WTC11 (cell line): ENCODE data around the gene ICA1L. TPM values are rescaled to one million over a fixed set of nuclear protein-coding genes. Genes with fewer than 3 reads are reported as not detected.

ENCODE experiments used
- ATAC-seq: fragments of 200-7000 bp; cut with Tn5 transposase; 2 replicates; pipeline ENCODE4 v1.10.0; 2021; ENCODE audit warnings: mild to moderate bottlenecking, moderate library complexity
- CTCF ChIA-PET: fragments of 300-600 bp; sonication (Branson Sonifier 250); formaldehyde crosslinking; loops from one replicate; lab custom pipeline; 2021; ENCODE audit warnings: antibody characterized with exemption; lab: Charles Lee
- POLR2A ChIA-PET: fragments of 350-600 bp; sonication (Branson Sonifier 250); formaldehyde crosslinking; loops from one replicate; lab custom pipeline; 2021; ENCODE audit warnings: antibody characterized with exemption; lab: Charles Lee
- DNase-seq: peaks from one replicate; pipeline ENCODE4 v3.0.0; 2021; ENCODE audit warnings: low spot score
- H3K27ac Mint-ChIP-seq: 2 replicates; pipeline ENCODE4 v1.8.0; 2021; ENCODE audit warnings: mixed read lengths
- H3K27me3 Mint-ChIP-seq: 2 replicates; pipeline ENCODE4 v1.8.0; 2021; ENCODE audit warnings: low read depth, mild to moderate bottlenecking, moderate library complexity, mixed read lengths
- H3K36me3 Mint-ChIP-seq: 2 replicates; pipeline ENCODE4 v1.8.0; 2021; ENCODE audit warnings: mixed read lengths
- H3K4me1 Mint-ChIP-seq: 2 replicates; pipeline ENCODE4 v1.8.0; 2022; ENCODE audit warnings: mixed read lengths
- H3K4me3 Mint-ChIP-seq: 2 replicates; pipeline ENCODE4 v1.8.0; 2021; ENCODE audit warnings: mild to moderate bottlenecking, moderate library complexity, mixed read lengths
- H3K9me3 Mint-ChIP-seq: 2 replicates; pipeline ENCODE4 v1.8.0; 2021; ENCODE audit warnings: mixed read lengths
- CBFB ChIP-seq: sonication (generic); formaldehyde crosslinking; IDR thresholded peaks from 2 replicates; pipeline ENCODE4 v1.8.1; 2022; ENCODE audit warnings: mild to moderate bottlenecking, low read depth, missing genetic modification reagents
- GRHL2 ChIP-seq: fragments of 250-450 bp; sonication (Bioruptor Pico); IDR thresholded peaks from 2 replicates; pipeline ENCODE4 v1.8.0; 2022; ENCODE audit warnings: mild to moderate bottlenecking, moderate library complexity; ENCODE audit not compliant: insufficient replicate concordance, severe bottlenecking
- NFE2L1 ChIP-seq: sonication (generic); formaldehyde crosslinking; IDR thresholded peaks from 2 replicates; pipeline ENCODE4 v1.8.1; 2023; ENCODE audit warnings: missing genetic modification reagents
- NR1H2 ChIP-seq: sonication (generic); formaldehyde crosslinking; IDR thresholded peaks from 2 replicates; pipeline ENCODE4 v1.9.0; 2021; ENCODE audit warnings: mild to moderate bottlenecking, moderate library complexity, missing genetic modification reagents
- NR3C1 ChIP-seq: sonication (generic); formaldehyde crosslinking; conservative IDR thresholded peaks from 2 replicates; pipeline ENCODE4 v1.8.1; 2023; ENCODE audit warnings: low read depth, mild to moderate bottlenecking, missing genetic modification reagents
- PRRX2 ChIP-seq: fragments of 250-450 bp; sonication (Bioruptor Pico); IDR thresholded peaks from 2 replicates; pipeline ENCODE4 v1.8.0; 2021; ENCODE audit warnings: mild to moderate bottlenecking
- RORB ChIP-seq: fragments of 250-450 bp; sonication (Bioruptor Pico); IDR thresholded peaks from 2 replicates; pipeline ENCODE4 v1.9.0; 2021; ENCODE audit warnings: mild to moderate bottlenecking
- SMAD3 ChIP-seq: sonication (generic); formaldehyde crosslinking; IDR thresholded peaks from 2 replicates; pipeline ENCODE4 v1.8.0; 2022; ENCODE audit warnings: missing genetic modification reagents, mild to moderate bottlenecking, borderline replicate concordance
- TP53 ChIP-seq: sonication (generic); formaldehyde crosslinking; IDR thresholded peaks from 2 replicates; pipeline ENCODE4 v1.8.1; 2023; ENCODE audit warnings: mild to moderate bottlenecking, missing genetic modification reagents
- ZBTB21 ChIP-seq: sonication (generic); formaldehyde crosslinking; IDR thresholded peaks from 2 replicates; pipeline ENCODE4 v1.8.1; 2023; ENCODE audit warnings: mild to moderate bottlenecking, missing genetic modification reagents, borderline replicate concordance
- ZNF416 ChIP-seq: fragments of 250-450 bp; sonication (Bioruptor Pico); IDR thresholded peaks from 2 replicates; pipeline ENCODE4 v1.9.0; 2021; ENCODE audit warnings: mild to moderate bottlenecking, inconsistent platforms
- ZNF423 ChIP-seq: fragments of 250-450 bp; sonication (Bioruptor Pico); IDR thresholded peaks from 2 replicates; pipeline ENCODE4 v2.1.2; 2022; ENCODE audit warnings: mild to moderate bottlenecking, moderate library complexity
- total RNA-seq: library from RNA; stranded (reverse); gene quantifications from 3 replicates; pipeline ENCODE4 v1.2.3, GENCODE V29; 2021
- TF ChIP-seq, protein P1 (sequence below): sonication (generic); formaldehyde crosslinking; IDR thresholded peaks from 2 replicates; pipeline ENCODE4 v1.8.1; 2022; ENCODE audit warnings: low read depth, missing genetic modification reagents, borderline replicate concordance
- TF ChIP-seq, protein P2 (sequence below): sonication (generic); formaldehyde crosslinking; IDR thresholded peaks from 2 replicates; pipeline ENCODE4 v1.8.1; 2022; ENCODE audit warnings: mild to moderate bottlenecking, moderate library complexity, missing genetic modification reagents
- TF ChIP-seq, protein P3 (sequence below): fragments of 250-450 bp; sonication (Bioruptor Pico); IDR thresholded peaks from 2 replicates; pipeline ENCODE4 v2.1.2; 2022; ENCODE audit warnings: mild to moderate bottlenecking, moderate library complexity
- TF ChIP-seq, protein P4 (sequence below): sonication (generic); formaldehyde crosslinking; IDR thresholded peaks from 2 replicates; pipeline ENCODE4 v1.8.1; 2023; ENCODE audit warnings: mild to moderate bottlenecking, missing genetic modification reagents, moderate library complexity
- TF ChIP-seq, protein P5 (sequence below): fragments of 250-450 bp; sonication (Bioruptor Pico); conservative IDR thresholded peaks from 2 replicates; pipeline ENCODE4 v1.9.0; 2021; ENCODE audit warnings: mild to moderate bottlenecking
- TF ChIP-seq, protein P6 (sequence below): sonication (generic); formaldehyde crosslinking; IDR thresholded peaks from 2 replicates; pipeline ENCODE4 v1.8.0; 2022; ENCODE audit warnings: mild to moderate bottlenecking, missing genetic modification reagents
- TF ChIP-seq, protein P7 (sequence below): sonication (generic); formaldehyde crosslinking; IDR thresholded peaks from 2 replicates; pipeline ENCODE4 v1.8.0; 2022; ENCODE audit warnings: mild to moderate bottlenecking, missing genetic modification reagents
- TF ChIP-seq, protein P8 (sequence below): sonication (generic); formaldehyde crosslinking; IDR thresholded peaks from 2 replicates; pipeline ENCODE4 v1.8.1; 2023; ENCODE audit warnings: mild to moderate bottlenecking, missing genetic modification reagents, borderline replicate concordance

The ICA1L gene
- total RNA-seq, 1 experiment from 2014 or later: 3.1 TPM

DNA sequence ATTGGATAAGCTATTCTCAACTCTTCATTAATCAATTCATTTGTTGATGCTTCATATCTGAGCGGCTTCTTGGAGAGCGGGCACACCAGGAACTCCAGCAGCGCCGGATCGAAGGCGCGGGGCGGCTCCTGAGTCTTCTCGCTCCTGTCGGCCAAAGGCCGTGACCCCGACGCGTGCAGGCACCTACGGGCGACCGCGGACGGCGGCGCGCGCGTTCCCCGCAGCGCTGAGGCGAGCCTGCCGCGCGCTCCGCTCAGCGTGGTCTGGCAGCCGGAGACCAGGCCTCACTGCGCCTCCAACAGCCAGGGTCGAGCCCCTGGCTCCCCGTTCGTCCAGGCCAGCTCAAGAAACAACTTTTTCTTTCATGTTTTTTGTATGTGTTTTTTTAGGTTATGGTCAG is 97.5 kb downstream of the ICA1L start:
- DNase-seq: no peak
- CTCF ChIA-PET: no interaction called here
- H3K9me3 Mint-ChIP-seq: no peaks in the 10 kb centered on the region
- H3K27me3 Mint-ChIP-seq: no peaks in the 10 kb centered on the region
- no peak for ATAC-seq
- H3K27ac Mint-ChIP-seq: peak overlapping the region; percentile 25
- POLR2A ChIA-PET: no interaction called here
- peaks cover 10% of the 10 kb centered on the region for H3K36me3 Mint-ChIP-seq
- no peak for TF ChIP-seq ZNF416 (CRISPR knock-in tag)
- no peak for TF ChIP-seq NR3C1
- TF ChIP-seq, protein P1, sequence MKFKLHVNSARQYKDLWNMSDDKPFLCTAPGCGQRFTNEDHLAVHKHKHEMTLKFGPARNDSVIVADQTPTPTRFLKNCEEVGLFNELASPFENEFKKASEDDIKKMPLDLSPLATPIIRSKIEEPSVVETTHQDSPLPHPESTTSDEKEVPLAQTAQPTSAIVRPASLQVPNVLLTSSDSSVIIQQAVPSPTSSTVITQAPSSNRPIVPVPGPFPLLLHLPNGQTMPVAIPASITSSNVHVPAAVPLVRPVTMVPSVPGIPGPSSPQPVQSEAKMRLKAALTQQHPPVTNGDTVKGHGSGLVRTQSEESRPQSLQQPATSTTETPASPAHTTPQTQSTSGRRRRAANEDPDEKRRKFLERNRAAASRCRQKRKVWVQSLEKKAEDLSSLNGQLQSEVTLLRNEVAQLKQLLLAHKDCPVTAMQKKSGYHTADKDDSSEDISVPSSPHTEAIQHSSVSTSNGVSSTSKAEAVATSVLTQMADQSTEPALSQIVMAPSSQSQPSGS (CRISPR knock-in tag): no peak
- TF ChIP-seq, protein P2, sequence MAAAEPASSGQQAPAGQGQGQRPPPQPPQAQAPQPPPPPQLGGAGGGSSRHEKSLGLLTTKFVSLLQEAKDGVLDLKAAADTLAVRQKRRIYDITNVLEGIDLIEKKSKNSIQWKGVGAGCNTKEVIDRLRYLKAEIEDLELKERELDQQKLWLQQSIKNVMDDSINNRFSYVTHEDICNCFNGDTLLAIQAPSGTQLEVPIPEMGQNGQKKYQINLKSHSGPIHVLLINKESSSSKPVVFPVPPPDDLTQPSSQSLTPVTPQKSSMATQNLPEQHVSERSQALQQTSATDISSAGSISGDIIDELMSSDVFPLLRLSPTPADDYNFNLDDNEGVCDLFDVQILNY (CRISPR knock-in tag): no peak
- TF ChIP-seq NFE2L1 (CRISPR knock-in tag): no peak
- TF ChIP-seq SMAD3 (CRISPR knock-in tag): no peak
- TF ChIP-seq, protein P3, sequence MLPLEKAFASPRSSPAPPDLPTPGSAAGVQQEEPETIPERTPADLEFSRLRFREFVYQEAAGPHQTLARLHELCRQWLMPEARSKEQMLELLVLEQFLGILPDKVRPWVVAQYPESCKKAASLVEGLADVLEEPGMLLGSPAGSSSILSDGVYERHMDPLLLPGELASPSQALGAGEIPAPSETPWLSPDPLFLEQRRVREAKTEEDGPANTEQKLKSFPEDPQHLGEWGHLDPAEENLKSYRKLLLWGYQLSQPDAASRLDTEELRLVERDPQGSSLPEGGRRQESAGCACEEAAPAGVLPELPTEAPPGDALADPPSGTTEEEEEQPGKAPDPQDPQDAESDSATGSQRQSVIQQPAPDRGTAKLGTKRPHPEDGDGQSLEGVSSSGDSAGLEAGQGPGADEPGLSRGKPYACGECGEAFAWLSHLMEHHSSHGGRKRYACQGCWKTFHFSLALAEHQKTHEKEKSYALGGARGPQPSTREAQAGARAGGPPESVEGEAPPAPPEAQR (CRISPR knock-in tag): no peak
- TF ChIP-seq, protein P4, sequence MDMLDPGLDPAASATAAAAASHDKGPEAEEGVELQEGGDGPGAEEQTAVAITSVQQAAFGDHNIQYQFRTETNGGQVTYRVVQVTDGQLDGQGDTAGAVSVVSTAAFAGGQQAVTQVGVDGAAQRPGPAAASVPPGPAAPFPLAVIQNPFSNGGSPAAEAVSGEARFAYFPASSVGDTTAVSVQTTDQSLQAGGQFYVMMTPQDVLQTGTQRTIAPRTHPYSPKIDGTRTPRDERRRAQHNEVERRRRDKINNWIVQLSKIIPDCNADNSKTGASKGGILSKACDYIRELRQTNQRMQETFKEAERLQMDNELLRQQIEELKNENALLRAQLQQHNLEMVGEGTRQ (CRISPR knock-in tag): no peak
- TF ChIP-seq, protein P5, sequence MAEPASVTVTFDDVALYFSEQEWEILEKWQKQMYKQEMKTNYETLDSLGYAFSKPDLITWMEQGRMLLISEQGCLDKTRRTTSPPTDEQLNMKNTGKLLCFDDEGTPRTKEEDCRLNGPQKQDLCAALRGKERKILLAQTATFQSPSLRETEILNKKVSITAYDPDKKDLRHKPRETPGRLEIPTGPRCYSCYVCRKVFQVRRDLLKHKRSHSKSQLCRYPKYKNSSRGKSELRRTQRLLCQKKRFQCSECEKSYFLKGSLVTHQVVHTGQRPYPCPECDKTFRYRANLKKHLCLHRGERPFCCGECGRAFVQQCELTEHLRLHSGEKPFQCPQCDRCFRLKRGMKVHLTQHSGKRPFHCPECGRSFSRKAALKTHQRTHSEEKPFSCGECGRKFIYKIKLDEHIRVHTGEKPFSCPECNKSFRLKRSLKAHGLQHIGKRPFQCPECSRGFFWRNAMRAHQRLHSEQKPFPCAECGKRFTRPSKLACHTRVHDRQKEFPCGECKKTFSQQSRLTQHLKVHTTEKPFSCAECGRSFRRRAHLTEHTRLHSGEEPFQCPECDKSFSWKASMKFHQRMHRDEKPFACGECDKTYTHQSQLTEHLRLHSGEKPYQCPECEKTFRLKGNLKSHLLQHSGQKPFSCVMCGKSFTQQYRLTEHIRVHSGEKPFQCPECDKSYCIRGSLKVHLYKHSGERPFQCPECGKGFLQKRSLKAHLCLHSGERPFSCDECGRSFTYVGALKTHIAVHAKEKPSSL (CRISPR knock-in tag): no peak
- TF ChIP-seq GRHL2 (CRISPR knock-in tag): no peak
- TF ChIP-seq, protein P6, sequence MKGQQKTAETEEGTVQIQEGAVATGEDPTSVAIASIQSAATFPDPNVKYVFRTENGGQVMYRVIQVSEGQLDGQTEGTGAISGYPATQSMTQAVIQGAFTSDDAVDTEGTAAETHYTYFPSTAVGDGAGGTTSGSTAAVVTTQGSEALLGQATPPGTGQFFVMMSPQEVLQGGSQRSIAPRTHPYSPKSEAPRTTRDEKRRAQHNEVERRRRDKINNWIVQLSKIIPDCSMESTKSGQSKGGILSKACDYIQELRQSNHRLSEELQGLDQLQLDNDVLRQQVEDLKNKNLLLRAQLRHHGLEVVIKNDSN (CRISPR knock-in tag): no peak
- no peak for TF ChIP-seq ZNF423 (CRISPR knock-in tag)
- TF ChIP-seq, protein P7, sequence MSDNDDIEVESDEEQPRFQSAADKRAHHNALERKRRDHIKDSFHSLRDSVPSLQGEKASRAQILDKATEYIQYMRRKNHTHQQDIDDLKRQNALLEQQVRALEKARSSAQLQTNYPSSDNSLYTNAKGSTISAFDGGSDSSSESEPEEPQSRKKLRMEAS: no peak
- no peak for TF ChIP-seq ZBTB21 (CRISPR knock-in tag)
- TF ChIP-seq, protein P8, sequence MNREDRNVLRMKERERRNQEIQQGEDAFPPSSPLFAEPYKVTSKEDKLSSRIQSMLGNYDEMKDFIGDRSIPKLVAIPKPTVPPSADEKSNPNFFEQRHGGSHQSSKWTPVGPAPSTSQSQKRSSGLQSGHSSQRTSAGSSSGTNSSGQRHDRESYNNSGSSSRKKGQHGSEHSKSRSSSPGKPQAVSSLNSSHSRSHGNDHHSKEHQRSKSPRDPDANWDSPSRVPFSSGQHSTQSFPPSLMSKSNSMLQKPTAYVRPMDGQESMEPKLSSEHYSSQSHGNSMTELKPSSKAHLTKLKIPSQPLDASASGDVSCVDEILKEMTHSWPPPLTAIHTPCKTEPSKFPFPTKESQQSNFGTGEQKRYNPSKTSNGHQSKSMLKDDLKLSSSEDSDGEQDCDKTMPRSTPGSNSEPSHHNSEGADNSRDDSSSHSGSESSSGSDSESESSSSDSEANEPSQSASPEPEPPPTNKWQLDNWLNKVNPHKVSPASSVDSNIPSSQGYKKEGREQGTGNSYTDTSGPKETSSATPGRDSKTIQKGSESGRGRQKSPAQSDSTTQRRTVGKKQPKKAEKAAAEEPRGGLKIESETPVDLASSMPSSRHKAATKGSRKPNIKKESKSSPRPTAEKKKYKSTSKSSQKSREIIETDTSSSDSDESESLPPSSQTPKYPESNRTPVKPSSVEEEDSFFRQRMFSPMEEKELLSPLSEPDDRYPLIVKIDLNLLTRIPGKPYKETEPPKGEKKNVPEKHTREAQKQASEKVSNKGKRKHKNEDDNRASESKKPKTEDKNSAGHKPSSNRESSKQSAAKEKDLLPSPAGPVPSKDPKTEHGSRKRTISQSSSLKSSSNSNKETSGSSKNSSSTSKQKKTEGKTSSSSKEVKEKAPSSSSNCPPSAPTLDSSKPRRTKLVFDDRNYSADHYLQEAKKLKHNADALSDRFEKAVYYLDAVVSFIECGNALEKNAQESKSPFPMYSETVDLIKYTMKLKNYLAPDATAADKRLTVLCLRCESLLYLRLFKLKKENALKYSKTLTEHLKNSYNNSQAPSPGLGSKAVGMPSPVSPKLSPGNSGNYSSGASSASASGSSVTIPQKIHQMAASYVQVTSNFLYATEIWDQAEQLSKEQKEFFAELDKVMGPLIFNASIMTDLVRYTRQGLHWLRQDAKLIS (CRISPR knock-in tag): no peak
- no peak for TF ChIP-seq TP53 (CRISPR knock-in tag)
- no peak for TF ChIP-seq NR1H2
- no peak for TF ChIP-seq RORB
- TF ChIP-seq CBFB (CRISPR knock-in tag): no peak
- no peak for TF ChIP-seq PRRX2
- H3K4me3 Mint-ChIP-seq: no peak overlapping the region
- H3K4me1 Mint-ChIP-seq: peaks cover 8% of the 10 kb centered on the region
